Vagina (tissue), 2 donors: Measurements from ENCODE around the gene DKC1.

ENCODE experiments used
- POLR2A ChIP-seq, 2 donors: fragments of 450-650 bp; IDR thresholded peaks; one replicate each; pipeline ENCODE4 v1.6.1; 2017; ENCODE audit warnings: antibody characterized with exemption in 2 of 2, mild to moderate bottlenecking in 2 of 2, moderate library complexity in 2 of 2
- TF ChIP-seq, protein P1 (sequence below), 3 experiments: fragments of 450-650 bp in 2 of 3; fragments of 200-600 bp in 1 of 3; sonication (generic) in 1 of 3; IDR thresholded peaks; one replicate each; pipeline ENCODE4 v1.5.1; 2017 to 2019; ENCODE audit warnings: antibody characterized with exemption in 3 of 3, mild to moderate bottlenecking in 2 of 3, moderate library complexity in 2 of 3

DNA sequence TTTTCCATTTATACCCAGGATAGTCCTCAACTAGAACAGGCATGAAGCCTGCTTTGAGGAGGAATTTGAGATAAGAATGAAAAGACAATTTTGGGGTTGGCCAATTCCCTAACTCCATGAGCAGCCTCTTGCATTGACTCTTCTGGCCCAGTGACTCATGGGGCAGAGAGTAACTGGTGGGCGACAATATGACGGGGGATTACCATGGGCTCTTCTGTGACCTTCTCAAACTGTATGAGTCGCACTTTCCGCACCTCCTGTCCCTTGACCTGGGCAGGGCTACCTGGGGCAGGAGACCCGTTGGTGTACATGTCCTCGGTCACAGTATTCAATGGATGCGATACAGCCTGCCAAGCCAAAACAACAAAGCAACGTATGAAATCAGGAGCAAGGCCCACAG lies 29.3 kb downstream of the DKC1 start:
- TF ChIP-seq, protein P1, sequence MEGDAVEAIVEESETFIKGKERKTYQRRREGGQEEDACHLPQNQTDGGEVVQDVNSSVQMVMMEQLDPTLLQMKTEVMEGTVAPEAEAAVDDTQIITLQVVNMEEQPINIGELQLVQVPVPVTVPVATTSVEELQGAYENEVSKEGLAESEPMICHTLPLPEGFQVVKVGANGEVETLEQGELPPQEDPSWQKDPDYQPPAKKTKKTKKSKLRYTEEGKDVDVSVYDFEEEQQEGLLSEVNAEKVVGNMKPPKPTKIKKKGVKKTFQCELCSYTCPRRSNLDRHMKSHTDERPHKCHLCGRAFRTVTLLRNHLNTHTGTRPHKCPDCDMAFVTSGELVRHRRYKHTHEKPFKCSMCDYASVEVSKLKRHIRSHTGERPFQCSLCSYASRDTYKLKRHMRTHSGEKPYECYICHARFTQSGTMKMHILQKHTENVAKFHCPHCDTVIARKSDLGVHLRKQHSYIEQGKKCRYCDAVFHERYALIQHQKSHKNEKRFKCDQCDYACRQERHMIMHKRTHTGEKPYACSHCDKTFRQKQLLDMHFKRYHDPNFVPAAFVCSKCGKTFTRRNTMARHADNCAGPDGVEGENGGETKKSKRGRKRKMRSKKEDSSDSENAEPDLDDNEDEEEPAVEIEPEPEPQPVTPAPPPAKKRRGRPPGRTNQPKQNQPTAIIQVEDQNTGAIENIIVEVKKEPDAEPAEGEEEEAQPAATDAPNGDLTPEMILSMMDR (IDR thresholded peaks at IDR 0.05): no peak
- TF ChIP-seq POLR2A (IDR thresholded peaks at IDR 0.05): no peak
